Measurements from ENCODE around the gene USP47.

DNA sequence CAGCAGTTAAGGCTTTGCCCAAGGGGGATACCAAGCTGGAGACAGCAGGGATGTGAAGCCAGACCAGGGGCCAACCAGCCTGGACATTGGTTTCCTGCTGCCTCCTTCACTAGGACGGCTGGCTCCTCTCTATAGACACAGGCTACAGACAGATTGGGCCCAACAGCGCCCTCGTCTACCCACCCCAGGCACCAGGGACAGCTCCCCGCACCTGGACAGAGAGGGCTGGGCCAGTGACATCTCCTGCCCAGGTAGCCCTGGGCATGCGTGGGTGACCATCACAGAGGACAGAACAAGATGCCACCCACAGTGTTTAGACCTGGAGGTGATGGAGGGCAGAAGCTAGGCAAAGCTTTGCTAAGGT is 165.4 kb downstream of the USP47 start:
- TF ChIP-seq, protein P1, sequence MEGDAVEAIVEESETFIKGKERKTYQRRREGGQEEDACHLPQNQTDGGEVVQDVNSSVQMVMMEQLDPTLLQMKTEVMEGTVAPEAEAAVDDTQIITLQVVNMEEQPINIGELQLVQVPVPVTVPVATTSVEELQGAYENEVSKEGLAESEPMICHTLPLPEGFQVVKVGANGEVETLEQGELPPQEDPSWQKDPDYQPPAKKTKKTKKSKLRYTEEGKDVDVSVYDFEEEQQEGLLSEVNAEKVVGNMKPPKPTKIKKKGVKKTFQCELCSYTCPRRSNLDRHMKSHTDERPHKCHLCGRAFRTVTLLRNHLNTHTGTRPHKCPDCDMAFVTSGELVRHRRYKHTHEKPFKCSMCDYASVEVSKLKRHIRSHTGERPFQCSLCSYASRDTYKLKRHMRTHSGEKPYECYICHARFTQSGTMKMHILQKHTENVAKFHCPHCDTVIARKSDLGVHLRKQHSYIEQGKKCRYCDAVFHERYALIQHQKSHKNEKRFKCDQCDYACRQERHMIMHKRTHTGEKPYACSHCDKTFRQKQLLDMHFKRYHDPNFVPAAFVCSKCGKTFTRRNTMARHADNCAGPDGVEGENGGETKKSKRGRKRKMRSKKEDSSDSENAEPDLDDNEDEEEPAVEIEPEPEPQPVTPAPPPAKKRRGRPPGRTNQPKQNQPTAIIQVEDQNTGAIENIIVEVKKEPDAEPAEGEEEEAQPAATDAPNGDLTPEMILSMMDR (IDR thresholded peaks at IDR 0.05; ENCODE audit: borderline replicate concordance, extremely low read depth, low read length, poor library complexity, severe bottlenecking): no peak
- no peak for TF ChIP-seq EZH2 (IDR thresholded peaks at IDR 0.05; ENCODE audit: borderline replicate concordance, low read depth, low read length, severe bottlenecking)
